Natural killer cell (primary cell): Measurements from ENCODE around the gene SLC12A5. TPM values are rescaled to one million over a fixed set of nuclear protein-coding genes. Genes with fewer than 3 reads are reported as not detected.
A peak's percentile ranks its signal among the peaks of the same experiment; 100 is the strongest.

Source experiments
- ATAC-seq, 3 donors: fragments of 150-1000 bp in 2 of 3; fragments of 200-7000 bp in 1 of 3; cut with Tn5 transposase; 1 replicate in 1 of 3; 2 replicates in 2 of 3; pipeline ENCODE4 v1.10.0; 2021; ENCODE audit warnings: mild to moderate bottlenecking in 2 of 3, moderate library complexity in 2 of 3
- DNase-seq, 2 donors: peaks; one replicate each; pipeline versions ENCODE4 v3.0.0 to v3.0.0-alpha.2; 2013 to 2021; ENCODE audit warnings: mixed read lengths in 1 of 2
- H3K27ac ChIP-seq: one replicate; pipeline ENCODE4 v1.5.1; 2013; ENCODE audit warnings: mild to moderate bottlenecking, low read length
- H3K27me3 ChIP-seq: one replicate; pipeline ENCODE4 v1.6.1; 2013; ENCODE audit warnings: low read length; ENCODE audit not compliant: control insufficient read depth, insufficient read depth
- H3K36me3 ChIP-seq: one replicate; pipeline ENCODE4 v1.6.1; 2013; ENCODE audit warnings: low read length; ENCODE audit not compliant: control insufficient read depth, insufficient read depth
- H3K4me1 ChIP-seq: one replicate; pipeline ENCODE4 v1.6.1; 2013; ENCODE audit warnings: low read length; ENCODE audit not compliant: control insufficient read depth, insufficient read depth
- H3K4me3 ChIP-seq: one replicate; pipeline ENCODE4 v1.5.1; 2013; ENCODE audit warnings: low read length
- H3K9me3 ChIP-seq: one replicate; pipeline ENCODE4 v1.6.1; 2013; ENCODE audit warnings: low read length; ENCODE audit not compliant: control insufficient read depth, insufficient read depth
- H3K27ac Mint-ChIP-seq, 2 donors: one replicate each; pipeline ENCODE4 v1.8.0; 2022; ENCODE audit warnings: mild to moderate bottlenecking in 2 of 2, mixed read lengths in 2 of 2, moderate library complexity in 1 of 2
- H3K27me3 Mint-ChIP-seq, 2 donors: one replicate each; pipeline ENCODE4 v1.8.0; 2022; ENCODE audit warnings: low read depth in 2 of 2, mixed read lengths in 2 of 2
- H3K36me3 Mint-ChIP-seq: one replicate; pipeline ENCODE4 v1.8.0; 2022; ENCODE audit warnings: mixed read lengths
- H3K4me1 Mint-ChIP-seq, 2 donors: one replicate each; pipeline ENCODE4 v1.8.0; 2022; ENCODE audit warnings: mixed read lengths in 2 of 2
- H3K4me3 Mint-ChIP-seq: one replicate; pipeline ENCODE4 v1.8.0; 2022; ENCODE audit warnings: mild to moderate bottlenecking, moderate library complexity, mixed read lengths
- H3K9me3 Mint-ChIP-seq, 2 donors: one replicate each; pipeline ENCODE4 v1.8.0; 2022; ENCODE audit warnings: mixed read lengths in 2 of 2
- whole genome bisulfite sequencing: methylation state at CpG from one replicate; pipeline ENCODE4 v1.1.7; 2013; ENCODE audit warnings: missing lambda C conversion rate; ENCODE audit not compliant: insufficient coverage; 5-methylcytosine and 5-hydroxymethylcytosine counted together
- intact Hi-C: fragments of 100-400 bp; cut with micrococcal nuclease; formaldehyde crosslinking; loops from one replicate; pipeline ENCODE4 v1.14.2; 2022
- total RNA-seq, 4 donors: library from RNA; stranded (reverse); fragments of 120-200 nt in 1 of 4; gene quantifications; one replicate each; pipeline versions ENCODE4 v1.2.3 to v1.2.4, GENCODE V29; 2013 to 2022
- TF ChIP-seq, protein P1 (sequence below): fragments of 200-600 bp; IDR thresholded peaks from one replicate; pipeline ENCODE4 v1.8.0; 2022; ENCODE audit warnings: antibody characterized with exemption

Gene SLC12A5
- total RNA-seq, 3 donors from 2014 or later (not counting 1 experiment from before 2014, with no cell fraction given): 0.85 TPM; not detected in 2

DNA sequence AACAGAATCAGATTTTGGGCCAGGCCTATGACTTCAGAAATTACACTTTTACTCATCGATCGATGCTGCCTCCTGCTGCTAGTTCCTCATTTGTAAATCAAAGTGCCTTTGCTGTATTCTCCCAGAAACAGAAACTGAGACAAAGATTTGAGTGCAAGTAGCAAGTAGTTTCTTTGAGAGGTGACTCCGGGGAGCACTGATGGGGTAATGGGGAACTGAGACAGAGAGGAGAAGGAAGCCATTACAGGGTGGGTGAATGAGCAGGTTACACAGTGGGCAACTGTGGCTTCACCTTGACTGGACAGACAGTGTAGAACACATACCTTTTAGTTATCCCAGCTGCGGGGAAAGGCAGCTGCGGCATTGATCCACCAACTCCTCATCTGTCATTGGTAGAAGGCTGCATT lies 79.4 kb downstream of the SLC12A5 start:
- Mint-ChIP-seq H3K4me1 (no peaks in the 10 kb centered on the region), H3K27me3 (peaks cover 32 to 71% of the 10 kb centered on the region in 2 donors), H3K27ac (no peak overlapping the region), H3K36me3 (no peaks in the 10 kb centered on the region), H3K4me3 (no peak overlapping the region), H3K9me3 (no peaks in the 10 kb centered on the region)
- DNase-seq: peak in 1 of 2 donors; percentile 9
- peak in 1 of 3 donors; percentile 36 for ATAC-seq
- TF ChIP-seq, protein P1, sequence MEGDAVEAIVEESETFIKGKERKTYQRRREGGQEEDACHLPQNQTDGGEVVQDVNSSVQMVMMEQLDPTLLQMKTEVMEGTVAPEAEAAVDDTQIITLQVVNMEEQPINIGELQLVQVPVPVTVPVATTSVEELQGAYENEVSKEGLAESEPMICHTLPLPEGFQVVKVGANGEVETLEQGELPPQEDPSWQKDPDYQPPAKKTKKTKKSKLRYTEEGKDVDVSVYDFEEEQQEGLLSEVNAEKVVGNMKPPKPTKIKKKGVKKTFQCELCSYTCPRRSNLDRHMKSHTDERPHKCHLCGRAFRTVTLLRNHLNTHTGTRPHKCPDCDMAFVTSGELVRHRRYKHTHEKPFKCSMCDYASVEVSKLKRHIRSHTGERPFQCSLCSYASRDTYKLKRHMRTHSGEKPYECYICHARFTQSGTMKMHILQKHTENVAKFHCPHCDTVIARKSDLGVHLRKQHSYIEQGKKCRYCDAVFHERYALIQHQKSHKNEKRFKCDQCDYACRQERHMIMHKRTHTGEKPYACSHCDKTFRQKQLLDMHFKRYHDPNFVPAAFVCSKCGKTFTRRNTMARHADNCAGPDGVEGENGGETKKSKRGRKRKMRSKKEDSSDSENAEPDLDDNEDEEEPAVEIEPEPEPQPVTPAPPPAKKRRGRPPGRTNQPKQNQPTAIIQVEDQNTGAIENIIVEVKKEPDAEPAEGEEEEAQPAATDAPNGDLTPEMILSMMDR: no peak
- peak overlapping the region; percentile 49 for H3K27ac ChIP-seq
- H3K36me3 ChIP-seq: no peaks in the 10 kb centered on the region
- no peaks in the 10 kb centered on the region for H3K9me3 ChIP-seq
- intact Hi-C loops: no loop called here
- H3K4me3 ChIP-seq: no peak overlapping the region
- peaks cover 4% of the 10 kb centered on the region for H3K27me3 ChIP-seq
- H3K4me1 ChIP-seq: peaks cover 5% of the 10 kb centered on the region
- WGBS: 40% methylated on average over 5 of the region's 5 CpGs

- H3K36me3 ChIP-seq: no peaks in the 10 kb centered on the region
- H3K4me1 Mint-ChIP-seq: no peaks in the 10 kb centered on the region
- intact Hi-C loops: no loop called here
- peaks cover 36 to 76% of the 10 kb centered on the region in 2 donors for H3K27me3 Mint-ChIP-seq
- H3K36me3 Mint-ChIP-seq: no peaks in the 10 kb centered on the region
- no peak overlapping the region for H3K27ac Mint-ChIP-seq
- no peak overlapping the region for H3K4me3 Mint-ChIP-seq
- no peak for DNase-seq
- H3K4me3 ChIP-seq: no peak overlapping the region
- TF ChIP-seq, protein P1: no peak
- peak overlapping the region; percentile 49 for H3K27ac ChIP-seq
- peaks cover 4% of the 10 kb centered on the region for H3K27me3 ChIP-seq
- peaks cover 5% of the 10 kb centered on the region for H3K4me1 ChIP-seq
- no peaks in the 10 kb centered on the region for H3K9me3 Mint-ChIP-seq
- ATAC-seq: no peak
- no peaks in the 10 kb centered on the region for H3K9me3 ChIP-seq
- 91% methylated on average over 11 of the region's 14 CpGs for WGBS
These were observed 80.0 kb downstream of the SLC12A5 start for GRCh38 chr20:46108976-46109375.

Other genes starting within 250 kb of the SLC12A5 start
- not detected for gene WFDC3, start 237.3 kb upstream of the SLC12A5 start, total RNA-seq
- 10 to 100 TPM; 11.3 to 15.5 (median 13.9) TPM for gene DNTTIP1, start 237.3 kb upstream of the SLC12A5 start, total RNA-seq
- 1 to 10 TPM in 1 of 3 donors, under 1 TPM in 1, not detected in 1; 0.54 to 3.2 TPM for gene UBE2C, start 216.6 kb upstream of the SLC12A5 start, total RNA-seq
- 1 to 10 TPM in 1 of 3 donors, under 1 TPM in 1, not detected in 1; 0.93 to 1.5 TPM for gene TNNC2, start 201.9 kb upstream of the SLC12A5 start, total RNA-seq
- 1 to 10 TPM in 2 of 3 donors, under 1 TPM in 1; 0.99 to 1.7 (median 1.2) TPM for gene SNX21, start 195.4 kb upstream of the SLC12A5 start, total RNA-seq
- gene ACOT8, start 171.8 kb upstream of the SLC12A5 start, total RNA-seq: 10 to 100 TPM; 30.5 to 35.4 (median 31.7) TPM
- 1 to 10 TPM; 1.4 to 2.3 (median 1.5) TPM for gene ZSWIM3, start 171.6 kb upstream of the SLC12A5 start, total RNA-seq
- gene ZSWIM1, start 148.0 kb upstream of the SLC12A5 start, total RNA-seq: 1 to 10 TPM in 1 of 3 donors, under 1 TPM in 2; 0.59 to 2.4 (median 0.89) TPM
- gene SPATA25, start 141.6 kb upstream of the SLC12A5 start, total RNA-seq: 1 to 10 TPM in 1 of 3 donors, not detected in 2; 1.2 TPM
- gene NEURL2, start 138.0 kb upstream of the SLC12A5 start, total RNA-seq: 1 to 10 TPM in 2 of 3 donors, under 1 TPM in 1; 0.89 to 1.4 (median 1.4) TPM
- 100 to 1,000 TPM in 1 of 3 donors, 10 to 100 TPM in 2; 72.8 to 108 (median 86.8) TPM for gene CTSA, start 137.9 kb upstream of the SLC12A5 start, total RNA-seq
- gene PLTP, start 117.1 kb upstream of the SLC12A5 start, total RNA-seq: 1 to 10 TPM in 2 of 3 donors, under 1 TPM in 1; 0.63 to 3.5 (median 3.2) TPM
- 10 to 100 TPM; 72.0 to 85.1 (median 73.3) TPM for gene PCIF1, start 94.5 kb upstream of the SLC12A5 start, total RNA-seq
- gene ZNF335, start 57.0 kb upstream of the SLC12A5 start, total RNA-seq: 100 to 1,000 TPM; 101 to 119 (median 102) TPM
- 1 to 10 TPM; 2.0 to 2.8 (median 2.8) TPM for gene MMP9, start 20.3 kb upstream of the SLC12A5 start, total RNA-seq
- 10 to 100 TPM in 2 of 3 donors, 1 to 10 TPM in 1; 8.8 to 18.4 (median 18.0) TPM for gene NCOA5, start 60.7 kb downstream of the SLC12A5 start, total RNA-seq
- 1 to 10 TPM; 7.1 to 9.1 (median 7.2) TPM for gene CD40, start 89.1 kb downstream of the SLC12A5 start, total RNA-seq